ENCODE results near the gene IFNGR1. TPM values are rescaled to one million over a fixed set of nuclear protein-coding genes. Genes with fewer than 3 reads are reported as not detected.

IFNGR1 gene
- total and polyA plus RNA-seq, 2 of the 13 experiments (the other 11 are each of a cell fraction or from before 2014, with no cell fraction given) = 82.8 to 87.8 TPM

- intact Hi-C loops (cut with micrococcal nuclease; ENCODE audit: unreplicated experiment) (no loop called here), in situ Hi-C loops (cut with HindIII; ENCODE audit: extremely low pct_ligation_motif_present, low pct_unique_long_range_greater_than_20kb) (loop anchor here (5.0 kb wide), 1 partner anchor 174 kb away; no protein-coding TSS in a partner anchor)
- no peak overlapping the region for H3K4me2 ChIP-seq (ENCODE audit: low read depth, low read length)
- FAIRE-seq (no peak), DNase-seq (ENCODE audit: low spot score) (no peak), ATAC-seq (no peak)
- no peaks in the 10 kb centered on the region for H3K27me3 ChIP-seq (ENCODE audit: control insufficient read depth in 1 of 2, insufficient read depth in 2 of 2, low read length in 2 of 2)
- H2AFZ ChIP-seq (ENCODE audit: low read length) = no peak overlapping the region
- H3K36me3 ChIP-seq (replicated peaks in 1 of 2; ENCODE audit: control insufficient read depth in 1 of 2, insufficient read depth in 2 of 2, low read length in 2 of 2) = no peaks in the 10 kb centered on the region
- CTCF ChIA-PET (ENCODE audit: low intra/inter-chr PET ratio, low total read pairs) = no interaction called here
- peaks cover 10% of the 10 kb centered on the region for H3K4me1 ChIP-seq (ENCODE audit: insufficient read depth, low read length)
- no peaks in the 10 kb centered on the region for H4K20me1 ChIP-seq (ENCODE audit: insufficient read depth, low read length)
- no peak overlapping the region for H3K9ac ChIP-seq (ENCODE audit: insufficient read depth, low read depth, low read length)
- no peak overlapping the region for H3K4me3 ChIP-seq (replicated peaks in 1 of 3; ENCODE audit: insufficient read depth in 1 of 3, low read depth in 2 of 3, low read length in 3 of 3)
- TF ChIP-seq SETDB1 (CRISPR knock-in tag; IDR thresholded peaks at IDR 0.05; ENCODE audit: borderline replicate concordance) = no peak
- TF ChIP-seq ZSCAN29 (CRISPR knock-in tag; conservative IDR thresholded peaks at IDR 0.05) = no peak
- TF ChIP-seq SP4 (CRISPR knock-in tag; IDR thresholded peaks at IDR 0.05) = no peak
- TF ChIP-seq MTERF4 (CRISPR knock-in tag; IDR thresholded peaks at IDR 0.05) = no peak
- TF ChIP-seq KDM3A (CRISPR knock-in tag; IDR thresholded peaks at IDR 0.05; ENCODE audit: low read depth) = no peak
- no peak for TF ChIP-seq DZIP1 (CRISPR knock-in tag; IDR thresholded peaks at IDR 0.05)
- TF ChIP-seq PAXIP1 (CRISPR knock-in tag; conservative IDR thresholded peaks at IDR 0.05) = no peak
- TF ChIP-seq ATF6 (CRISPR knock-in tag; conservative IDR thresholded peaks at IDR 0.05) = no peak
- TF ChIP-seq SALL1 (CRISPR knock-in tag; IDR thresholded peaks at IDR 0.05) = no peak
- no peak for TF ChIP-seq POGK (CRISPR knock-in tag; conservative IDR thresholded peaks at IDR 0.05)
- TF ChIP-seq TOE1 (CRISPR knock-in tag; IDR thresholded peaks at IDR 0.05) = no peak
- TF ChIP-seq HNRNPK (IDR thresholded peaks at IDR 0.05; ENCODE audit: low read depth, low read length, poor library complexity, severe bottlenecking) = no peak
- no peak for TF ChIP-seq NR2F1 (CRISPR knock-in tag; IDR thresholded peaks at IDR 0.05)
- BruUV-seq (replicated peaks) = no TSS peak
- POLR2A ChIA-PET = no interaction called here
- H3K9me3 ChIP-seq (ENCODE audit: low read length) = no peaks in the 10 kb centered on the region
- no peak overlapping the region for H3K27ac ChIP-seq (ENCODE audit: extremely low read length, insufficient read depth, low read length)
- H3K79me2 ChIP-seq (ENCODE audit: insufficient read depth, low read length) = no peaks in the 10 kb centered on the region
- WGBS (ENCODE audit: low lambda C conversion rate) = 51% methylated on average over 4 of the region's 4 CpGs
Measured at GRCh38 chr6:137266309-137266586, 47.1 kb upstream of the IFNGR1 start.

All from HepG2 (cell line).